Measurements from ENCODE around the gene SUCO. TPM values are rescaled to one million over a fixed set of nuclear protein-coding genes. Genes with fewer than 3 reads are reported as not detected.

Gene SUCO
- total and polyA plus RNA-seq, 2 of the 4 experiments (the other 2 are of a cell fraction), result 11.4 to 21.5 TPM

- no peak overlapping the region for H3K4me3 ChIP-seq (ENCODE audit: insufficient read depth, low read depth, low read length)
- no peaks in the 10 kb centered on the region for H4K20me1 ChIP-seq (ENCODE audit: insufficient read depth, low read length)
- H2AK9ac ChIP-seq (replicated peaks; ENCODE audit: low read depth, low read length, poor library complexity), result no peak overlapping the region
- H2BK15ac ChIP-seq (ENCODE audit: low read depth, low read length), result no peak overlapping the region
- H3K79me1 ChIP-seq (ENCODE audit: low read depth in 1 of 2, low read length in 2 of 2), result no peaks in the 10 kb centered on the region
- H2BK5ac ChIP-seq (ENCODE audit: low read depth, low read length, poor library complexity, severe bottlenecking), result no peak overlapping the region
- no peak for DNase-seq
- no peak overlapping the region for H3K9ac ChIP-seq (ENCODE audit: low read depth, low read length)
- H3K27ac ChIP-seq (ENCODE audit: insufficient read depth, low read length), result no peak overlapping the region
- H3K14ac ChIP-seq (replicated peaks; ENCODE audit: low read depth, low read length), result no peak overlapping the region
- no CpG with 5 or more reads among the region's 1 CpG for WGBS, 2 experiments (ENCODE audit: extremely low coverage in 2 of 2, insufficient read length in 1 of 2)
- no peaks in the 10 kb centered on the region for H3K9me3 ChIP-seq (ENCODE audit: control insufficient read depth, insufficient read depth, low read length)
- intact Hi-C loops (cut with micrococcal nuclease) (no loop called here), dilution Hi-C loops (cut with HindIII; ENCODE audit: low sequenced_read_pairs, unreplicated experiment) (no loop called here), in situ Hi-C loops (cut with MboI; ENCODE audit: low sequenced_read_pairs) (no loop called here)
- H2BK20ac ChIP-seq (ENCODE audit: low read depth, low read length), result no peak overlapping the region
- H2BK120ac ChIP-seq (ENCODE audit: low read depth, low read length), result no peak overlapping the region
- H4K91ac ChIP-seq (ENCODE audit: insufficient read depth, low read depth, low read length), result no peak overlapping the region
- H3K56ac ChIP-seq (ENCODE audit: extremely low read depth, insufficient read depth, low read length), result no peak overlapping the region
- ATAC-seq (ENCODE audit: low read depth), result no peak
- CTCF ChIA-PET, result no interaction called here
- POLR2A ChIA-PET (ENCODE audit: unreplicated experiment), result no interaction called here
- H3K23ac ChIP-seq (ENCODE audit: low read depth, low read length), result no peak overlapping the region
- no peak overlapping the region for H3K4me2 ChIP-seq (ENCODE audit: low read depth, low read length)
- H3K27me3 ChIP-seq (ENCODE audit: control insufficient read depth, insufficient read depth, low read length), result peaks cover 23% of the 10 kb centered on the region
- no peak overlapping the region for H3K4ac ChIP-seq (ENCODE audit: low read depth, low read length)
- no peak overlapping the region for H4K8ac ChIP-seq (ENCODE audit: low read depth in 2 of 2, low read length in 2 of 2)
- H2AK5ac ChIP-seq (ENCODE audit: low read depth, low read length), result no peak overlapping the region
- no peak overlapping the region for H3K18ac ChIP-seq (ENCODE audit: low read depth, low read length)
- no peak overlapping the region for H2AFZ ChIP-seq (replicated peaks; ENCODE audit: low read length, poor library complexity)
- no peak for TF ChIP-seq CTCF (conservative IDR thresholded peaks at IDR 0.05; ENCODE audit: low read depth, low read length)
- TF ChIP-seq RAD21 (IDR thresholded peaks at IDR 0.05; ENCODE audit: low read length), result no peak
- no peak for TF ChIP-seq SMC3 (IDR thresholded peaks at IDR 0.05; ENCODE audit: low read depth, low read length)
- TF ChIP-seq MXI1 (IDR thresholded peaks at IDR 0.05; ENCODE audit: borderline replicate concordance, low read depth, low read length), result no peak
- no peak for TF ChIP-seq MAZ (IDR thresholded peaks at IDR 0.05; ENCODE audit: borderline replicate concordance, low read depth, low read length)
- TF ChIP-seq MAFK (IDR thresholded peaks at IDR 0.05; ENCODE audit: low read depth, low read length), result no peak
- no peak for TF ChIP-seq POLR2A (IDR thresholded peaks at IDR 0.05; ENCODE audit: low read depth, low read length)
- TF ChIP-seq RFX5 (IDR thresholded peaks at IDR 0.05; ENCODE audit: low read depth, low read length), result no peak
- no peak for TF ChIP-seq RCOR1 (IDR thresholded peaks at IDR 0.05; ENCODE audit: insufficient replicate concordance, low read length)
- no peak for TF ChIP-seq ELK1 (IDR thresholded peaks at IDR 0.05; ENCODE audit: borderline replicate concordance, low read depth, low read length)
- TF ChIP-seq CEBPB (IDR thresholded peaks at IDR 0.05; ENCODE audit: low read depth, low read length), result no peak
- no peak for TF ChIP-seq CHD1 (IDR thresholded peaks at IDR 0.05; ENCODE audit: low read depth, low read length)
- no peak for TF ChIP-seq FOS (IDR thresholded peaks at IDR 0.05; ENCODE audit: low read depth, low read length)
- no peak for TF ChIP-seq BHLHE40 (IDR thresholded peaks at IDR 0.05; ENCODE audit: low read depth, low read length)
- no peak for TF ChIP-seq NFE2L2 (IDR thresholded peaks at IDR 0.05; ENCODE audit: low read depth, low read length)
- no peaks in the 10 kb centered on the region for H3K4me1 ChIP-seq (ENCODE audit: control insufficient read depth, insufficient read depth, low read length)
- no TSS peak for BruUV-seq (replicated peaks)
- no peaks in the 10 kb centered on the region for H3K36me3 ChIP-seq (ENCODE audit: control insufficient read depth, insufficient read depth, low read length)
- H4K5ac ChIP-seq (ENCODE audit: low read depth, low read length), result no peak overlapping the region
- no peaks in the 10 kb centered on the region for H3K9me1 ChIP-seq (ENCODE audit: insufficient read depth, low read length)
Observed at GRCh38 chr1:172492421-172492820, 40.5 kb upstream of the SUCO start.

Measured in IMR-90 (cell line).